ENCODE measurements around the gene IRF9. TPM values are rescaled to one million over a fixed set of nuclear protein-coding genes. Genes with fewer than 3 reads are reported as not detected.

The IRF9 gene
- total and polyA plus RNA-seq, 2 of the 13 experiments (the other 11 are each of a cell fraction or from before 2014, with no cell fraction given), result 14.9 to 49.7 TPM

- TF ChIP-seq RERE (CRISPR knock-in tag; IDR thresholded peaks at IDR 0.05; ENCODE audit: low read depth) (0 out of 2 replicates have a peak, but pooled peaks have one; percentile 57), SMARCC2 (IDR thresholded peaks at IDR 0.05) (no peak), ZFP36L2 (CRISPR knock-in tag; IDR thresholded peaks at IDR 0.05) (0 out of 2 replicates have a peak, but pooled peaks have one; percentile 87), SPEN (CRISPR knock-in tag; IDR thresholded peaks at IDR 0.05; ENCODE audit: low read depth) (peak; percentile 70), ZBTB8A (CRISPR knock-in tag; IDR thresholded peaks at IDR 0.05; ENCODE audit: borderline replicate concordance, low read depth) (no peak), SRSF1 (optimal IDR thresholded peaks at IDR 0.05; ENCODE audit: low read depth, low read length) (peak; percentile 90), SAP130 (CRISPR knock-in tag; IDR thresholded peaks at IDR 0.05; ENCODE audit: low read depth) (peak; percentile 97), ZNF354B (CRISPR knock-in tag; IDR thresholded peaks at IDR 0.05) (no peak; the same call in 1 of the 2 replicates), KLF9 (CRISPR knock-in tag; IDR thresholded peaks at IDR 0.05; ENCODE audit: low read depth) (peak; percentile 35; the same call in 1 of the 2 replicates), DNMT1 (CRISPR knock-in tag; IDR thresholded peaks at IDR 0.05) (peak; percentile 66; the same call in 1 of the 2 replicates), ZNF724P (CRISPR knock-in tag; IDR thresholded peaks at IDR 0.05; ENCODE audit: borderline replicate concordance) (peak; percentile 85), ZNF691 (CRISPR knock-in tag; IDR thresholded peaks at IDR 0.05; ENCODE audit: borderline replicate concordance, low read depth) (peak; percentile 72), SYNCRIP (IDR thresholded peaks at IDR 0.05; ENCODE audit: insufficient read depth, low read depth, low read length) (no peak), NR0B2 (CRISPR knock-in tag; IDR thresholded peaks at IDR 0.05) (peak; percentile 96), NFKB2 (CRISPR knock-in tag; IDR thresholded peaks at IDR 0.05; ENCODE audit: borderline replicate concordance) (peak; percentile 97; the same call in 1 of the 2 replicates), STAT5B (CRISPR knock-in tag; IDR thresholded peaks at IDR 0.05) (no peak; the same call in none of the 2 replicates), CEBPZ (IDR thresholded peaks at IDR 0.05; ENCODE audit: low read length) (no peak), ATF3 (CRISPR knock-in tag; IDR thresholded peaks at IDR 0.05) (no peak)
Measured at GRCh38 chr14:24135834-24136683, 25.0 kb upstream of the IRF9 start, which contains the start of gene PSME1 (continued).

Data from HepG2 (cell line).